GM18858 (cell line): ENCODE measurements around the gene CD274.
"Not testable (repeated sequence)": the region's sequence is repeated elsewhere in the genome, so short reads cannot be mapped to it uniquely, and the experiment has no call there.

Experiments used
- ATAC-seq: cut with Tn5 transposase; IDR thresholded peaks from one replicate; pipeline ENCODE4 v1.9.1; 2021; ENCODE audit not compliant: unreplicated experiment

The CD274 gene

GRCh38 chr9:5493679-5494511, 43.6 kb downstream of the CD274 start:
- ATAC-seq = peak; percentile 86

DNA sequence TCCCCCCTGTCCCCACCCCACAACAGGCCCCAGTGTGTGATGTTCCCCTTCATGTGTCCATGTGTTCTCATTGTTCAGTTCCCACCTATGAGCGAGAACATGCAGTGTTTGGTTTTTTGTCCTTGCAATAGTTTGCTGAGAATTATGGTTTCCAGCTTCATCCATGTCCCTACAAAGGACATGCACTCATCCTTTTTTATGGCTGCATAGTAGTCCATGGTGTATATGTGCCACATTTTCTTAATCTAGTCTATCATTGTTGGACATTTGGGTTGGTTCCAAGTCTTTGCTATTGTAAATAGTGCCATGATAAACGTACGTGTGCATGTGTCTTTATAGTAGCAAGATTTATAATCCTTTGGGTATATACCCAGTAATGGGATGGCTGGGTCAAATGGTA, 44.4 kb downstream of the CD274 start:
- ATAC-seq = not testable (repeated sequence)

- ATAC-seq = no peak
Measured at GRCh38 chr9:5499157-5499556, 48.8 kb downstream of the CD274 start.

GRCh38 chr9:5499889-5500398, 49.6 kb downstream of the CD274 start:
- no peak for ATAC-seq

GRCh38 chr9:5500441-5501235, 50.3 kb downstream of the CD274 start:
- ATAC-seq = no peak

DNA sequence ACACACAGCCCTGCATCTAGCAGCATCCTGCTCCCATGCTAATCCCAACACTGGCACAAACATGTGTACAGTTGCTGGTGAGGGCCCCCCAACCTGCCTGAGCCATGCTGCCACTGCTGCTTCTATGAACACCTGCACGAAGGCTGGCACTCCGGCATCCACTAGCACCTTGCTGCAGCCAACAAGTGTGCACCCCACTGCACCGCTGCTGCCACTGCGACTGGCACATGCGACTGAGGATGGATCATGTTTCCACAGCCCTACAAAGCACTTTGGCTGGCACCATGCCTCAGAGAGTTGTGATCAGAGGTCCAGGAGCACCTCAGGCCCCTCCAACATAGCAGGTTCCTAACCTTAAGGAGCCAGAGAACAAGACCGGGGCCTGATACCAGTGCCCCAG, 52.2 kb downstream of the CD274 start:
- ATAC-seq = no peak

DNA sequence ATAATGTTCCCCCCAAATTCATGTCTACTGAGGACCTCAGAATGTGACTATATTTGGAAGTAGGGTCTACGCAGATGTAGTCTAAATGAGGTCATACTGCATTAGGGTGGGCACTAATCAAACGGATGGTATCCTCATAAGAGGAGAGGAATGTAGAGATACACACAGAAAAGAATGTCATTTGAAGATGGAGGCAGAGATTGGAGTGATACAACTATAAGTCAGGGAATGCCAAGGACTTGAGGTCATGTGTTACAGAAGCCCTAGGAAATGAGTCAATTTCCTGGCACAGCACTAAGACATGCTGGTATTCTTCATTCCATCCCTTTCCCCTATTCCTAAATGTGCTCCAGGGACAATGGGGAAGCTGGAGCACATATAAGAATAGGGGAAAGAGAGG, 59.2 kb downstream of the CD274 start:
- no peak for ATAC-seq

DNA sequence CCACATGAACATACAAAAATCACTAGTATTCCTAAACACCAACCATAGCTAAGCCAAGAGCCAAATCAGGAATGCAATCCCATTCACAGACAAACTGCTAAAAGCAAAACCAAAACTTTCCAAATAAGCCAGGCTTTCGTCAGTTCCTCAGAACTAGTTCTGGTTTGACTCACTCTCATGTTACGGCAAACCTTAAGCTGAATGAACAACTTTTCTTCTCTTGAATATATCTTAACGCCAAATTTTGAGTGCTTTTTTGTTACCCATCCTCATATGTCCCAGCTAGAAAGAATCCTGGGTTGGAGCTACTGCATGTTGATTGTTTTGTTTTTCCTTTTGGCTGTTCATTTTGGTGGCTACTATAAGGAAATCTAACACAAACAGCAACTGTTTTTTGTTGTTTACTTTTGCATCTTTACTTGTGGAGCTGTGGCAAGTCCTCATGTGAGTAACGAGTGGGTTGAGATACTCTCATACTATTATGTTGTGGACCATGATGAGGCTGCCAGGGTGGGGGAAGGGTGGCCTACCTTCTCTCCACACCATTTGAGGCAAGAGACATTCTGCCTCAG, 60.1 kb downstream of the CD274 start, which contains the start of gene PDCD1LG2:
Gene PDCD1LG2, plus strand, starts transcription at position 172 of the 572 bp plus-strand sequence. CDS start 12,016 bp downstream, outside the sequence.
- peak; percentile 79 for ATAC-seq

DNA sequence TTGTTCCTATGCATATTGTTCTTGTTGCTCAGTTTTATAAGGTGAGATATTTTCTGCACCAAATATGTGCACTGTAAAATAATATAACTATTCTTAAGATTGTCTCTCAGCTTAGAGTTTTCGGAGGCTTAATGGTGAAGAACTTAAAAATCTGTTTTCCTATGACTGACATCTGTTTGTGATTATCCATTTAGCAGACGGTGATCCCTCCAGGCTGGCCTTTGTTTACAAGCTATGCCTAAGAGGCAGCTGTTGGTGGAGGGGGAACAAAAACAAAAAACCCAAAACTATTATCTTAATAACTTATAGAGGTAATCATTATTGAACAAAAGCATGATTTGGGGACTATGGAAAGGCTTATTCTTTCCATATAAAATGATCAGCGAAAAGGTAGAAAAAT, 60.6 kb downstream of the CD274 start:
- ATAC-seq = no peak

- no peak for ATAC-seq
Measured at GRCh38 chr9:5511476-5511875, 61.1 kb downstream of the CD274 start.

GRCh38 chr9:5511935-5512580, 61.7 kb downstream of the CD274 start:
- no peak for ATAC-seq

- no peak for ATAC-seq
Measured at GRCh38 chr9:5512658-5513452, 62.5 kb downstream of the CD274 start.

- no peak for ATAC-seq
Measured at GRCh38 chr9:5513966-5514616, 63.7 kb downstream of the CD274 start.

- ATAC-seq = no peak
Measured at GRCh38 chr9:5514617-5515260, 64.4 kb downstream of the CD274 start.

GRCh38 chr9:5515261-5515650, 64.9 kb downstream of the CD274 start:
- no peak for ATAC-seq

DNA sequence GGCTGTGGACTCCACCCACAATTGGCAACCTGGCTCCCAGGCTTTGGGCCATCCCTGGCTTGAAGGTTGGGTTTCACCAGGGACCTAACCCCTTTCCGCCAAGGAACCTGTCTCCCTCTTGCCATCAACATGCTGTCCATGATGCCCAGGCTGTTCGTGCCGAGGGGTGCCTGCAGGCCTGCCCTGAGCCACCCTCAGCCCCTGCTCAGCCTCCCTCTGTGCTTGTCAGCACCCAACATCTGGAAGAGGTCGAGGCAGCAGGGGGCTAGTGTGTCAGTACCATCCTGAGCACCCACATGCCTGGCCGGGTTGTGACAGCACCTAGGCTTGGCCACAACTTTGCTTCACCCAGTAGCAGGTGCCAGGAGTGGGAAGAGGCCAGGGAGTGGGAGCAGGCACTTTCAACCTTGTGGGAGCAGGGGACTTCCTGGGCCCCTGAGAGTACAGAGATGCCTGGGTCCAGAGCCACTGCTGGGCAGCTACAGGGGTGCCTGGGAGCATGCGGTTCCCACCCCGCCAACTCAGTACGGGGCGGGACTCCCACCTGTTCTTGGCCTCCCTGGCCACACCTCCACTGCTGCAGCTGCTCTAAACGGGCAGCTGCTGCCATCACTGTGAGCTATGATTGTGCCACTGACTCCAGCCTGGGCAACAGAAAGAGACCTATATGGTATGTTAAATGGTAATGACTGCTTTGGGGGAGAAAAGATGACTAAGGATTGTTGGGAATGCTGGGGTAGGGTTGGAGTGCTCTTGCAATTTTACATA, 66.3 kb downstream of the CD274 start:
- ATAC-seq = no peak

GRCh38 chr9:5518171-5518936, 68.0 kb downstream of the CD274 start:
- peak; percentile 83 for ATAC-seq

DNA sequence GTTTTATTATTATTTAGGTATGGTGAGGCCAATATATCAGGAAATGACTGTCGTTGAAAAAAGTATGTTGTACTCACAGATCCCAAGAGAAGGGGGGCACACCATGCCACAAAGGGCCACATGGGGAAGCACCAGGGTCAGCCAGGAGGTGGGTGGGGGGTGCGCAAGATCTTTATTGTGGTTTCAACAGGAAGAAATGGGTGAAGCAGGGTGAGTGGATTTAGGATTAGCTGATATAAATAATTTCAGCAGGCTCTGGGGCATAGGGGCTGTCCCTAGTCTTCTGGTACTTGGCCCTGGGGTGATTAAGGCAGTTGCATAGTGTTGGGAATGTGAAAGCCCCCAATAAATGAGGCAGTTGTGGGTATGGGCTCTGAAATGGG, 68.6 kb downstream of the CD274 start:
- ATAC-seq = peak; percentile 7
